ENCODE results near the gene TMEM270. TPM values are rescaled to one million over a fixed set of nuclear protein-coding genes. Genes with fewer than 3 reads are reported as not detected.
"Not testable (repeated sequence)": the region's sequence is repeated elsewhere in the genome, so short reads cannot be mapped to it uniquely, and the experiment has no call there.

TMEM270 gene
- polyA plus RNA-seq, 2 donors: not detected

DNA sequence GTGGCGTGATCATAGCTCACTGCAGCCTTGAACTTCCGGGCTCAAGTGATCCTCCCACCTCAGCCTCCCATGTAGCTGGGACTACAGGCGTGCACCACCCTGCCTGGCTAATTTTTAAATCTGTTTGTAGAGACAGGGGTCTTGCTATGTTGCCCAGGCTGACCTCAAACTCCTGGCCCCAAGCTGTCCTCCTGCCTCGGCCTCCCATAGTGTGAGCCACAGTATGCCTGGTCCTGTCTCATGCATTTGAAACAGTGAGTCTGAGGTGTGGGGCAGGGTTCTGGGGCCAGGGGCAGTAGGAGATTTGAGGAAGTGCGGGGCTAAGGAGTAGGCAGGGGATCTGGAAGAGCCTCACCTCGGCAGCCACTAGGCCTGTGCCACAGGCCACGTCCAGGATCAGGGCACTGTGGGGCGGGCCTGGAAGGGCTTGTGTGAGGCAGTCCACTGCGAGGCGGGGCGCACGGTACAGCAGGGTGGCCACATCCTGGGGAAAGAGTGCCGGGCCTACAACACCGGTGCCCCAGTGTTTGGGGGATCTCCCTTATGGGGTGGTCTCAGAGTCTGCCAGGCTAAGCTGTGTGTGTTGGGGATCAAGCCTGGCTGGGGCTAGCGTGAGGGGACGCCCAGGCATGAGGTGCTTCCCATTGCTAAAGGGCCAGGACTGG lies 20.1 kb upstream of the TMEM270 start:
- Histone ChIP-seq H3K27me3 (ENCODE audit: control insufficient read depth in 1 of 2, insufficient read depth in 2 of 2, low read length in 2 of 2) (no peaks in the 10 kb centered on the region), H3K4me1 (ENCODE audit: control insufficient read depth in 2 of 2, insufficient read depth in 2 of 2, low read length in 1 of 2) (peaks cover 0 to 13% of the 10 kb centered on the region in 2 donors), H3K9me3 (ENCODE audit: control insufficient read depth in 2 of 2, insufficient read depth in 1 of 2, low read depth in 1 of 2, low read length in 1 of 2) (no peaks in the 10 kb centered on the region), H3K36me3 (ENCODE audit: control insufficient read depth in 2 of 2, insufficient read depth in 2 of 2, low read length in 1 of 2) (no peaks in the 10 kb centered on the region), H3K4me3 (ENCODE audit: low read depth in 1 of 2, low read length in 2 of 2) (no peak overlapping the region), H3K27ac (ENCODE audit: low read depth in 2 of 2, low read length in 1 of 2) (no peak overlapping the region)
- 93% methylated on average over 16 of the region's 16 CpGs for WGBS, 2 donors

- Histone ChIP-seq H3K4me1 (ENCODE audit: control insufficient read depth in 2 of 2, insufficient read depth in 2 of 2, low read length in 1 of 2) (peaks cover 0 to 13% of the 10 kb centered on the region in 2 donors), H3K27ac (ENCODE audit: low read depth in 2 of 2, low read length in 1 of 2) (no peak overlapping the region), H3K9me3 (ENCODE audit: control insufficient read depth in 2 of 2, insufficient read depth in 1 of 2, low read depth in 1 of 2, low read length in 1 of 2) (no peaks in the 10 kb centered on the region), H3K4me3 (ENCODE audit: low read depth in 1 of 2, low read length in 2 of 2) (peak overlapping the region; percentile 46 to 68), H3K36me3 (ENCODE audit: control insufficient read depth in 2 of 2, insufficient read depth in 2 of 2, low read length in 1 of 2) (no peaks in the 10 kb centered on the region), H3K27me3 (ENCODE audit: control insufficient read depth in 1 of 2, insufficient read depth in 2 of 2, low read length in 2 of 2) (no peaks in the 10 kb centered on the region)
- 49 to 59% methylated on average over 15 of the region's 15 CpGs for WGBS, 2 donors
Observed at GRCh38 chr7:73841689-73842066, 19.3 kb upstream of the TMEM270 start.

DNA sequence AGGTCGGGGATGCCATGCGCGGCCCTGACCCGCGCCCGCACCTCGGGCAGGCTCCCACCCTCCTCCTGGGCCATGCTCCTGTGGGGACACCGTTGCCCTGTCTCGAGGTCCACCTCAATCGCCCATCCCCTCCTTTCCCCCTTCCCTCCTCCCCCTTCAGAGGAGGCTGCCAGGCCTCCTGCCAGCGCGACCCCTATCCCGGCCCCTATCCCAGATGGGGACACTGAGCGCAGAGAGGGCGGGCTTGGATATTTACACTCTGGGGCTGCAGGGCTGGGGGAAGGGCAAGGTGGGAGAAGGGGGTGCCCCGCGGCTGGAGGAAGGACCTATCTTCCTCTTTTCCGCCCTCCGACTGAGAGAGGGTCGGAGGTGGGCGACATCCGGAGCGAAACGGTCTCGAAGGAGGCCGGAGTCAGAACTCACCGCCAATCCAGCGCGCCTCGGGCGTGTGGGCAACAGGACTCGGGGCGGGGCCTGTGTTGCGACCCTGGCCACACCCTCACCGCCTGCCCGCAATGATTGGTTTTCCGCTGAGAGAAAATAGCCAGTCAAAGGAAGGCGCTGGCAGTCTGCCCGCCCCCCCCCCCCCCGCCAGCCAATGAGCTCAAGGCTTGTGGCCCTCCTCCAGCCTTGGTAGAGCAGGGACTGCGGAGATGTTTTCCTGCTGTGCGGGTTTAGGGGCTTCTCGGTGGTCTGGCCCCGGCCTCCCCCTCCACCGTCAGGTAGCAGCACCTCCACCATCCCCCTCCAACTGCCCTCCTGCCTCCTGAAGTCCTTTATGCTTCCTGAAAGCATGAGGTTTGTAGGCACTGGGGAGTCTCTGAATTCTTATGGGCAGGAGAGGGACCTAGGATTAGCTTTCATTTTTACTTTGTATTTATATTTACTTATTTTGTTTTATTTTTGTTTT lies 18.6 kb upstream of the TMEM270 start, which contains the start of gene METTL27:
METTL27 (minus strand) TSS at position 450 of the 910 bp plus-strand sequence; CDS start at position 74, 376 bp downstream.
- Histone ChIP-seq H3K36me3 (ENCODE audit: control insufficient read depth in 2 of 2, insufficient read depth in 2 of 2, low read length in 1 of 2) (no peaks in the 10 kb centered on the region), H3K4me3 (ENCODE audit: low read depth in 1 of 2, low read length in 2 of 2) (peak within 1 kb of the TSS; percentile 46 to 68), H3K27me3 (ENCODE audit: control insufficient read depth in 1 of 2, insufficient read depth in 2 of 2, low read length in 2 of 2) (no peaks in the 10 kb centered on the region), H3K4me1 (ENCODE audit: control insufficient read depth in 2 of 2, insufficient read depth in 2 of 2, low read length in 1 of 2) (peaks cover 0 to 13% of the 10 kb centered on the region in 2 donors), H3K27ac (ENCODE audit: low read depth in 2 of 2, low read length in 1 of 2) (peak within 1 kb of the TSS; percentile 73), H3K9me3 (ENCODE audit: control insufficient read depth in 2 of 2, insufficient read depth in 1 of 2, low read depth in 1 of 2, low read length in 1 of 2) (no peaks in the 10 kb centered on the region)
- 2 to 4% methylated on average over 30 to 44 of the region's 45 CpGs for WGBS, 2 donors

DNA sequence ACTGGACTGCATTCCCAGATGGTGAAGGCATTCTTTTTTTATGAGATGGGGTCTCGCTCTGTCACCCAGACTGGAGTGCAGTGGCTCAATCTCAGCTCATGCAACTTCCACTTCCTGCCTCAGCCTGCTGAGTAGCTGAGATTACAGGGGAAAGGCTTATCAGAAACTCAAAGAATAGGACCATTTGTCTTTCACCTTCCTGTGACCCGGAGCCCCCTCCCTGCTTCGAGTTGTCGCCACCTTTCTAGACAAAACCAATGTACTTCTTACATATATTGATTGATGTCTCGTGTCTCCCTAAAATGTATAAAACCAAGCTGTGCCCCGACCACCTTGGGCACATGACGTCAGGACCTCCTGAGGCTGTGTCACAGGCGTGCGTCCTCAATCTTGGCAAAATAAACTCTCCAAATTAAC lies 16.8 kb upstream of the TMEM270 start:
- Histone ChIP-seq H3K9me3 (ENCODE audit: control insufficient read depth in 2 of 2, insufficient read depth in 1 of 2, low read depth in 1 of 2, low read length in 1 of 2) (no peaks in the 10 kb centered on the region), H3K4me1 (ENCODE audit: control insufficient read depth in 2 of 2, insufficient read depth in 2 of 2, low read length in 1 of 2) (peaks cover 0 to 6% of the 10 kb centered on the region in 2 donors), H3K27me3 (ENCODE audit: control insufficient read depth in 1 of 2, insufficient read depth in 2 of 2, low read length in 2 of 2) (no peaks in the 10 kb centered on the region), H3K4me3 (ENCODE audit: low read depth in 1 of 2, low read length in 2 of 2) (no peak overlapping the region), H3K36me3 (ENCODE audit: control insufficient read depth in 2 of 2, insufficient read depth in 2 of 2, low read length in 1 of 2) (no peaks in the 10 kb centered on the region), H3K27ac (ENCODE audit: low read depth in 2 of 2, low read length in 1 of 2) (no peak overlapping the region)
- 40 to 44% methylated on average over 9 of the region's 9 CpGs for WGBS, 2 donors

DNA sequence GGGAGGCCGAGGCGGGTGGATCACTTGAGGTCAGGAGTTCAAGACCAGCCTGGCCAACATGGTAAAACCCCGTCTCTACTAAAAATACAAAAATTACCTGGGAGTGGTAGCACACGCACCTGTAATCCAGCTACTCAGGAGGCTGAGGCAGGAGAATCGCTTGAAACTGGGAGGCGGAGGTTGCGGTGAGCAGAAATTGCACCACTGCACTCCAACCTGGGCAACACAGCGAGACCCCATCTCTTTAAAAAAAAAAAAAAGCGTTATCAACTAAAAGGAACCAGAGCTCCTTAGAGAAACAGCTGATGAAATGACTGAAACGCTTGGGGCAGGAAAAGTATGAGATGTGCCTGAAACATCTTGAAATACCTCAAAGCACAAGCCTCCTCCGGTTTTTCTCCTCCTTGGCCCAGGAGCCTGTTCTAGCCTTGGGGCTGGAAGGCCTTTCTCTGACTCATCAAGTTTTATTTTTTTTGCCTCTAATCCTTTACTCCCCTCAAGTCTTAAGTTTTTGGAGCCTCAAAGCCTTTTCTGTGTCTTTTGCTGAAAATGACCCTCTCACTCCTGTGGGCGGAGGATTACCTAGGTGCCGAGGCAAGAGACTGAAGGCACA lies 16.0 kb upstream of the TMEM270 start:
- no peaks in the 10 kb centered on the region for H3K27me3 ChIP-seq (ENCODE audit: control insufficient read depth in 1 of 2, insufficient read depth in 2 of 2, low read length in 2 of 2)
- H3K4me1 ChIP-seq (ENCODE audit: control insufficient read depth in 2 of 2, insufficient read depth in 2 of 2, low read length in 1 of 2): peaks cover 0 to 6% of the 10 kb centered on the region in 2 donors
- H3K4me3 ChIP-seq (ENCODE audit: low read depth in 1 of 2, low read length in 2 of 2): no peak overlapping the region
- H3K36me3 ChIP-seq (ENCODE audit: control insufficient read depth in 2 of 2, insufficient read depth in 2 of 2, low read length in 1 of 2): no peaks in the 10 kb centered on the region
- no peak overlapping the region for H3K27ac ChIP-seq (ENCODE audit: low read depth in 2 of 2, low read length in 1 of 2)
- 72 to 77% methylated on average over 13 of the region's 13 CpGs for WGBS, 2 donors
- no peaks in the 10 kb centered on the region for H3K9me3 ChIP-seq (ENCODE audit: control insufficient read depth in 2 of 2, insufficient read depth in 1 of 2, low read depth in 1 of 2, low read length in 1 of 2)

DNA sequence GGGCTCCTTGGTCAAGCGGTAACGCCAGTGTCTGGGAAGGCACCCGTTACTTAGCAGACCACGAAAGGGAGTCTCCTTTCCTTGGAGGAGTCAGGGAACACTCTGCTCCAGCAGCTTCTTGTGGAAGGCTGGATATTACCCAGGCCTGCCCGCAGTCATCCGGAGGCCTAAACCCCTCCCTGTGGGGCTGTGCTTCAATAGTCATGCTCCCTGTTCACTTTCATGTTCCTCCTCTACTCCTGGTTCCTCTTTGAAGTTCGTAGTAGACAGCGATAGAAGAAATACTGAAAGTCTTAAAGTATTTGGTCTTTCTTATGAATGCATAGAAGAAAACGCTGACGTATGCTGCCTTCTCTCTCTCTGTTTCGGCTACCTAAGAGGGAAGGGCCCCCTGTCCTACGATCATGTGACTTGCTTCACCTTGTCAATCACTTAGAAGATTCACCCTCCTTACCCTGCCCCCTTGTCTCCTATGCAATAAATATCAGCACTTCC lies 15.2 kb upstream of the TMEM270 start:
- H3K36me3 ChIP-seq (ENCODE audit: control insufficient read depth in 2 of 2, insufficient read depth in 2 of 2, low read length in 1 of 2); H3K9me3 ChIP-seq (ENCODE audit: control insufficient read depth in 2 of 2, insufficient read depth in 1 of 2, low read depth in 1 of 2, low read length in 1 of 2); H3K4me1 ChIP-seq (ENCODE audit: control insufficient read depth in 2 of 2, insufficient read depth in 2 of 2, low read length in 1 of 2); H3K27ac ChIP-seq (ENCODE audit: low read depth in 2 of 2, low read length in 1 of 2); H3K27me3 ChIP-seq (ENCODE audit: control insufficient read depth in 1 of 2, insufficient read depth in 2 of 2, low read length in 2 of 2); H3K4me3 ChIP-seq (ENCODE audit: low read depth in 1 of 2, low read length in 2 of 2): not testable (repeated sequence)
- WGBS, 2 donors: 67 to 76% methylated on average over 12 of the region's 12 CpGs

GRCh38 chr7:73847941-73848723 lies 12.8 kb upstream of the TMEM270 start:
- no peaks in the 10 kb centered on the region for H3K27me3 ChIP-seq (ENCODE audit: control insufficient read depth in 1 of 2, insufficient read depth in 2 of 2, low read length in 2 of 2)
- H3K4me1 ChIP-seq (ENCODE audit: control insufficient read depth in 2 of 2, insufficient read depth in 2 of 2, low read length in 1 of 2): peaks cover 0 to 3% of the 10 kb centered on the region in 2 donors
- H3K4me3 ChIP-seq (ENCODE audit: low read depth in 1 of 2, low read length in 2 of 2): no peak overlapping the region
- H3K9me3 ChIP-seq (ENCODE audit: control insufficient read depth in 2 of 2, insufficient read depth in 1 of 2, low read depth in 1 of 2, low read length in 1 of 2): no peaks in the 10 kb centered on the region
- H3K36me3 ChIP-seq (ENCODE audit: control insufficient read depth in 2 of 2, insufficient read depth in 2 of 2, low read length in 1 of 2): no peaks in the 10 kb centered on the region
- WGBS, 2 donors: 86 to 90% methylated on average over 10 of the region's 10 CpGs
- no peak overlapping the region for H3K27ac ChIP-seq (ENCODE audit: low read depth in 2 of 2, low read length in 1 of 2)

- WGBS, 2 donors: 44 to 45% methylated on average over 4 of the region's 4 CpGs
Observed at GRCh38 chr7:73850781-73851207, 10.2 kb upstream of the TMEM270 start.

More at GRCh38 chr7:73850781-73851207, 10.2 kb upstream of the TMEM270 start:
- Histone ChIP-seq H3K27ac (ENCODE audit: low read depth in 2 of 2, low read length in 1 of 2) (peak overlapping the region; percentile 76 to 87), H3K9me3 (ENCODE audit: control insufficient read depth in 2 of 2, insufficient read depth in 1 of 2, low read depth in 1 of 2, low read length in 1 of 2) (no peaks in the 10 kb centered on the region), H3K27me3 (ENCODE audit: control insufficient read depth in 1 of 2, insufficient read depth in 2 of 2, low read length in 2 of 2) (no peaks in the 10 kb centered on the region), H3K36me3 (ENCODE audit: control insufficient read depth in 2 of 2, insufficient read depth in 2 of 2, low read length in 1 of 2) (no peaks in the 10 kb centered on the region), H3K4me3 (ENCODE audit: low read depth in 1 of 2, low read length in 2 of 2) (no peak overlapping the region), H3K4me1 (ENCODE audit: control insufficient read depth in 2 of 2, insufficient read depth in 2 of 2, low read length in 1 of 2) (peaks cover 0 to 3% of the 10 kb centered on the region in 2 donors)
